IMR-90 (cell line): Measurements from ENCODE around the gene MAN2A1. TPM values are rescaled to one million over a fixed set of nuclear protein-coding genes. Genes with fewer than 3 reads are reported as not detected.

Experiments used
- ATAC-seq: fragments of 200-7000 bp; cut with Tn5 transposase; 2 replicates; pipeline ENCODE4 v1.9.1; 2020; ENCODE audit warnings: low read depth, mild to moderate bottlenecking, moderate library complexity
- BruUV-seq: library from RNA; stranded (reverse); fragments of 400-500 nt; replicated peaks from 2 replicates; lab custom pipeline; 2021; lab: Mats Ljungman, UMichigan
- CTCF ChIA-PET: fragments of 300-600 bp; formaldehyde crosslinking; extraction: SDS; loops from one replicate; lab custom pipeline; 2021; ENCODE audit warnings: antibody characterized with exemption; lab: Yijun Ruan, JAX
- POLR2A ChIA-PET: fragments of 300-600 bp; sonication (Branson Sonifier 250); formaldehyde crosslinking; loops from one replicate; lab custom pipeline; 2022; ENCODE audit warnings: antibody characterized with exemption; ENCODE audit not compliant: unreplicated experiment; lab: Charles Lee
- DNase-seq: peaks from one replicate; pipeline ENCODE4 v3.0.0; 2013
- H2AFZ ChIP-seq: replicated peaks from 2 replicates; pipeline ENCODE3; 2013; ENCODE audit warnings: low read length, mild to moderate bottlenecking; ENCODE audit not compliant: poor library complexity
- H2AK5ac ChIP-seq: 2 replicates; pipeline ENCODE4 v1.6.1; 2013; ENCODE audit warnings: low read depth, low read length, inconsistent platforms
- H2AK9ac ChIP-seq: replicated peaks from 2 replicates; pipeline ENCODE3; 2013; ENCODE audit warnings: mild to moderate bottlenecking, low read depth, low read length, moderate library complexity; ENCODE audit not compliant: poor library complexity
- H2BK120ac ChIP-seq: 2 replicates; pipeline ENCODE4 v1.6.1; 2013; ENCODE audit warnings: low read depth, low read length, inconsistent platforms
- H2BK15ac ChIP-seq: 3 replicates; pipeline ENCODE4 v1.6.1; 2013; ENCODE audit warnings: low read depth, low read length, inconsistent platforms
- H2BK20ac ChIP-seq: 2 replicates; pipeline ENCODE4 v1.6.1; 2013; ENCODE audit warnings: low read depth, mild to moderate bottlenecking, inconsistent platforms, low read length, moderate library complexity
- H2BK5ac ChIP-seq: 2 replicates; pipeline ENCODE4 v1.6.1; 2013; ENCODE audit warnings: mild to moderate bottlenecking, low read depth, low read length, inconsistent platforms; ENCODE audit not compliant: poor library complexity, severe bottlenecking
- H3K14ac ChIP-seq: replicated peaks from 2 replicates; pipeline ENCODE4 v1.6.1; 2013; ENCODE audit warnings: low read depth, low read length, inconsistent platforms
- H3K18ac ChIP-seq: 2 replicates; pipeline ENCODE4 v1.6.1; 2013; ENCODE audit warnings: low read depth, low read length, control low read depth
- H3K23ac ChIP-seq: 2 replicates; pipeline ENCODE4 v1.6.1; 2013; ENCODE audit warnings: low read depth, low read length, inconsistent platforms
- H3K27ac ChIP-seq: 2 replicates; pipeline ENCODE4 v1.5.1; 2013; ENCODE audit warnings: mild to moderate bottlenecking, control low read depth, low read length; ENCODE audit not compliant: insufficient read depth
- H3K27me3 ChIP-seq: 2 replicates; pipeline ENCODE4 v1.6.1; 2013; ENCODE audit warnings: low read length; ENCODE audit not compliant: control insufficient read depth, insufficient read depth
- H3K36me3 ChIP-seq: 2 replicates; pipeline ENCODE4 v1.6.1; 2013; ENCODE audit warnings: low read length, mixed read lengths; ENCODE audit not compliant: control insufficient read depth, insufficient read depth
- H3K4ac ChIP-seq: 2 replicates; pipeline ENCODE4 v1.6.1; 2013; ENCODE audit warnings: low read depth, low read length, inconsistent platforms
- H3K4me1 ChIP-seq: 2 replicates; pipeline ENCODE4 v1.6.1; 2013; ENCODE audit warnings: low read length, mixed read lengths; ENCODE audit not compliant: control insufficient read depth, insufficient read depth
- H3K4me2 ChIP-seq: 2 replicates; pipeline ENCODE4 v1.6.1; 2013; ENCODE audit warnings: low read depth, mild to moderate bottlenecking, control low read depth, low read length, moderate library complexity
- H3K4me3 ChIP-seq: 2 replicates; pipeline ENCODE4 v1.5.1; 2013; ENCODE audit warnings: low read depth, mild to moderate bottlenecking, control low read depth, low read length, moderate library complexity; ENCODE audit not compliant: insufficient read depth
- H3K56ac ChIP-seq: 2 replicates; pipeline ENCODE4 v1.6.1; 2013; ENCODE audit warnings: low read length, inconsistent platforms; ENCODE audit not compliant: insufficient read depth; ENCODE audit errors: extremely low read depth
- H3K79me1 ChIP-seq, 2 experiments: 2 replicates each; pipeline ENCODE4 v1.6.1; 2013; ENCODE audit warnings: low read length in 2 of 2, inconsistent platforms in 1 of 2, low read depth in 1 of 2
- H3K9ac ChIP-seq: 2 replicates; pipeline ENCODE4 v1.6.1; 2013; ENCODE audit warnings: low read depth, low read length, control low read depth
- H3K9me1 ChIP-seq: 2 replicates; pipeline ENCODE4 v1.6.1; 2013; ENCODE audit warnings: low read length, inconsistent platforms; ENCODE audit not compliant: insufficient read depth
- H3K9me3 ChIP-seq: 2 replicates; pipeline ENCODE4 v1.6.1; 2013; ENCODE audit warnings: low read length; ENCODE audit not compliant: control insufficient read depth, insufficient read depth
- H4K20me1 ChIP-seq: 2 replicates; pipeline ENCODE4 v1.6.1; 2013; ENCODE audit warnings: low read length, inconsistent platforms; ENCODE audit not compliant: insufficient read depth
- H4K5ac ChIP-seq: 2 replicates; pipeline ENCODE4 v1.6.1; 2013; ENCODE audit warnings: mild to moderate bottlenecking, low read depth, low read length, control low read depth
- H4K8ac ChIP-seq, 2 experiments: 2 replicates each; pipeline ENCODE4 v1.6.1; 2013; ENCODE audit warnings: low read depth in 2 of 2, low read length in 2 of 2, control low read depth in 1 of 2, inconsistent platforms in 1 of 2
- H4K91ac ChIP-seq: 2 replicates; pipeline ENCODE4 v1.6.1; 2013; ENCODE audit warnings: low read depth, low read length, inconsistent platforms; ENCODE audit not compliant: insufficient read depth
- MXI1 ChIP-seq: IDR thresholded peaks from 2 replicates; pipeline ENCODE4 v1.6.1; 2012; ENCODE audit warnings: low read depth, mild to moderate bottlenecking, low read length, moderate library complexity, borderline replicate concordance
- NFE2L2 ChIP-seq: fragments of 150-350 bp; IDR thresholded peaks from 2 replicates; pipeline ENCODE4 v1.6.1; 2016; ENCODE audit warnings: low read depth, mild to moderate bottlenecking, low read length
- RCOR1 ChIP-seq: IDR thresholded peaks from 2 replicates; pipeline ENCODE4 v1.6.1; 2012; ENCODE audit warnings: mild to moderate bottlenecking, low read length, improper control_type of control experiment; ENCODE audit not compliant: insufficient replicate concordance
- SMC3 ChIP-seq: fragments of 150-350 bp; IDR thresholded peaks from 2 replicates; pipeline ENCODE4 v1.6.1; 2016; ENCODE audit warnings: low read depth, mild to moderate bottlenecking, antibody characterized with exemption, low read length, moderate library complexity
- WGBS, 2 experiments: methylation state at CpG; one replicate each; pipeline versions ENCODE4 v1.1.5 to v1.1.7; 2013; ENCODE audit warnings: missing lambda C conversion rate in 2 of 2; ENCODE audit not compliant: insufficient read length in 1 of 2; ENCODE audit errors: extremely low coverage in 2 of 2; 5-methylcytosine and 5-hydroxymethylcytosine counted together
- dilution Hi-C: fragments of 300-500 bp; cut with HindIII; formaldehyde crosslinking; loops from one replicate; pipeline ENCODE4 v1.14.3; 2018; ENCODE audit warnings: low sequenced_read_pairs; ENCODE audit not compliant: unreplicated experiment
- in situ Hi-C: fragments of 300-500 bp; cut with MboI; formaldehyde crosslinking; loops from 3 replicates; pipeline ENCODE4 v1.14.3; 2019; ENCODE audit warnings: low sequenced_read_pairs, inconsistent platforms, mixed read lengths
- intact Hi-C: fragments of 100-400 bp; cut with micrococcal nuclease; formaldehyde crosslinking; loops from 2 replicates; pipeline ENCODE4 v1.10.0; 2022
- polyA plus RNA-seq, 3 experiments: library from polyadenylated mRNA; depleted of rRNA; stranded (reverse); fragments of >200 nt; gene quantifications; 2 replicates each; pipeline ENCODE4 v1.2.3, GENCODE V29; 2012; ENCODE audit warnings: low replicate concordance in 1 of 3
- total RNA-seq: library from RNA; depleted of rRNA; stranded (reverse); fragments of >200 nt; gene quantifications from 2 replicates; pipeline ENCODE4 v1.2.3, GENCODE V29; 2012
- TF ChIP-seq, protein P1 (sequence below): conservative IDR thresholded peaks from 2 replicates; pipeline ENCODE4 v1.5.1; 2012; ENCODE audit warnings: mild to moderate bottlenecking, low read depth, low read length, improper control_type of control experiment
- TF ChIP-seq, protein P2 (sequence below): fragments of 150-350 bp; IDR thresholded peaks from 2 replicates; pipeline ENCODE4 v1.6.1; 2017; ENCODE audit warnings: mild to moderate bottlenecking, antibody characterized with exemption, low read length, low read depth

MAN2A1 gene
- total and polyA plus RNA-seq, 2 of the 4 experiments (the other 2 are of a cell fraction): 16.4 to 29.6 TPM

DNA sequence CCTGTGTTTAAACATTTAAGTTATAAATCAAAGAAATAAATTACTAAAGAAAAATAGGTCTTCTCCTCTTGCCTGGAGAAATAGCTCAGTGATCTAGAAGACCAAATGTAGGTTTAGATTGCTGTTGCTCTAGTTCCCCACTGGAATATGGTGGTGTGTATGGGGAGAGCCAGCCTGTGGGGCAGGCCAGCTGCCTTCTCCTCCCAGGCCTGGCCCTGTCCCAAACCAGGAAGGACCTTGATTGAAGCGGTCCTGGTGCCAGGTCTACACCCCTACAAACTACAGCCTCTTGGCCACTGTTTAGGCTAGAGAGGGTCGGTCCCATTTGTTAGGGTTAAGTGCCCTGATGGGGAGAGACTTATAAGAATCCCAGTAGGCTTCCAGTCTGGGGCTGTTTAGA, 35.4 kb downstream of the MAN2A1 start:
- TF ChIP-seq, protein P1, sequence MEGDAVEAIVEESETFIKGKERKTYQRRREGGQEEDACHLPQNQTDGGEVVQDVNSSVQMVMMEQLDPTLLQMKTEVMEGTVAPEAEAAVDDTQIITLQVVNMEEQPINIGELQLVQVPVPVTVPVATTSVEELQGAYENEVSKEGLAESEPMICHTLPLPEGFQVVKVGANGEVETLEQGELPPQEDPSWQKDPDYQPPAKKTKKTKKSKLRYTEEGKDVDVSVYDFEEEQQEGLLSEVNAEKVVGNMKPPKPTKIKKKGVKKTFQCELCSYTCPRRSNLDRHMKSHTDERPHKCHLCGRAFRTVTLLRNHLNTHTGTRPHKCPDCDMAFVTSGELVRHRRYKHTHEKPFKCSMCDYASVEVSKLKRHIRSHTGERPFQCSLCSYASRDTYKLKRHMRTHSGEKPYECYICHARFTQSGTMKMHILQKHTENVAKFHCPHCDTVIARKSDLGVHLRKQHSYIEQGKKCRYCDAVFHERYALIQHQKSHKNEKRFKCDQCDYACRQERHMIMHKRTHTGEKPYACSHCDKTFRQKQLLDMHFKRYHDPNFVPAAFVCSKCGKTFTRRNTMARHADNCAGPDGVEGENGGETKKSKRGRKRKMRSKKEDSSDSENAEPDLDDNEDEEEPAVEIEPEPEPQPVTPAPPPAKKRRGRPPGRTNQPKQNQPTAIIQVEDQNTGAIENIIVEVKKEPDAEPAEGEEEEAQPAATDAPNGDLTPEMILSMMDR: no peak
- TF ChIP-seq, protein P2, sequence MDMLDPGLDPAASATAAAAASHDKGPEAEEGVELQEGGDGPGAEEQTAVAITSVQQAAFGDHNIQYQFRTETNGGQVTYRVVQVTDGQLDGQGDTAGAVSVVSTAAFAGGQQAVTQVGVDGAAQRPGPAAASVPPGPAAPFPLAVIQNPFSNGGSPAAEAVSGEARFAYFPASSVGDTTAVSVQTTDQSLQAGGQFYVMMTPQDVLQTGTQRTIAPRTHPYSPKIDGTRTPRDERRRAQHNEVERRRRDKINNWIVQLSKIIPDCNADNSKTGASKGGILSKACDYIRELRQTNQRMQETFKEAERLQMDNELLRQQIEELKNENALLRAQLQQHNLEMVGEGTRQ: no peak
- TF ChIP-seq NFE2L2: no peak
- TF ChIP-seq RCOR1: no peak
- no peak for TF ChIP-seq MXI1
- no peak for TF ChIP-seq SMC3
- Histone ChIP-seq H3K36me3 (no peaks in the 10 kb centered on the region), H2BK120ac (no peak overlapping the region), H4K8ac (no peak overlapping the region), H2BK15ac (no peak overlapping the region), H4K91ac (no peak overlapping the region), H3K4me3 (no peak overlapping the region), H3K23ac (no peak overlapping the region), H3K27me3 (no peaks in the 10 kb centered on the region), H2AK5ac (no peak overlapping the region), H3K18ac (no peak overlapping the region), H4K20me1 (no peaks in the 10 kb centered on the region), H3K4ac (no peak overlapping the region), H2BK5ac (no peak overlapping the region), H3K9me3 (no peaks in the 10 kb centered on the region), H3K4me2 (no peak overlapping the region), H3K4me1 (peaks cover 2% of the 10 kb centered on the region; the same call in 1 of the 2 replicates), H3K27ac (no peak overlapping the region), H3K9ac (no peak overlapping the region), H3K9me1 (no peaks in the 10 kb centered on the region), H2BK20ac (no peak overlapping the region), H2AFZ (no peak overlapping the region), H2AK9ac (no peak overlapping the region), H3K14ac (no peak overlapping the region), H4K5ac (no peak overlapping the region), H3K79me1 (peaks cover 11 to 26% of the 10 kb centered on the region in 2 experiments; a peak in 3 of 4 replicates), H3K56ac (no peak overlapping the region)
- ChIA-PET POLR2A (no interaction called here), CTCF (interaction anchor here (0.9 to 1.0 kb wide), 2 partner anchors 12 to 16 kb away, joined by 3 to 4 read pairs; no protein-coding TSS in a partner anchor)
- DNase-seq (no peak), ATAC-seq (no peak)
- in situ Hi-C loops (no loop called here), intact Hi-C loops (no loop called here), dilution Hi-C loops (no loop called here)
- no TSS peak for BruUV-seq
- no CpG with 5 or more reads among the region's 2 CpGs for WGBS, 2 experiments
